AG20443 (cell line): ENCODE data around the gene PSD4.
A peak's percentile ranks its signal among the peaks of the same experiment; 100 is the strongest.

Experiments used
- DNase-seq: peaks from one replicate; pipeline ENCODE4 v3.0.0; 2012; ENCODE audit warnings: low spot score, mixed read lengths

PSD4 gene

DNA sequence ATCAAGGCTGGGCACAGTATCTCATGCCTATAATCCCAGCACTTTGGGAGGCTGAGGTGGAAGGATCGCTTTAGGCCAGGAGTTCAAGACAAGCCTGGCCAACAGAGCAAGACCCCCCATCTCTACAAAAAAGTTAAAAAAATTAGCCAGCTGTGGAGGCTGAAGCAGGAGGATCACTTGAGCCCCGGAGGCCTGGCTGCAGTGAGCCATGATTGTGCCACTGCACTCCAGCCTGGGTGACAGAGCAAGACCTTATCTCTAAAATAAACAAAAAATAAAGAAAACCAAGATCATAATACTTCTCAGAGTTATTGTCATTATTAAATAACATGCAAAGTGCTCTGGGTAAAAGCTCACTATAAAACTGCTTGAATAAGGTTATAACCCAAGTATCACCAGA, 31.5 kb upstream of the PSD4 start:
- no peak for DNase-seq

DNA sequence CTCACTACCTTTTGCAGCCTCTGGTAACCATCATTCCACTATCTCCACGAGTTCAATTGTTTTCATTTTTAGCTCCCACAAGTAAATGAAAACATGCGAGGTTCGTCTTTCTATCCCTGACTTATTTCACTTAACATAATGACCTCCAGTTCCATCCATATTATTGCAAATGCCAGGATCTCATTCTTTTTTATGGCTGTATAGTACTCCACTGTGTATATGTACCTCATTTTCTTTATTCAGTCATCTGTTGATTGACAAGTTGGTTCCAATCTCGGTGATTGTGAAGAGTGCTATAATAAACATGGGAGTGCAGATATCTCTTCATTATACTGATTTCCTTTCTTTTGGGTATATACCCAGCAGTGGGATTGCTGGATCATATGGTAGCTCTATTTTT, 29.5 kb upstream of the PSD4 start:
- no peak for DNase-seq

DNA sequence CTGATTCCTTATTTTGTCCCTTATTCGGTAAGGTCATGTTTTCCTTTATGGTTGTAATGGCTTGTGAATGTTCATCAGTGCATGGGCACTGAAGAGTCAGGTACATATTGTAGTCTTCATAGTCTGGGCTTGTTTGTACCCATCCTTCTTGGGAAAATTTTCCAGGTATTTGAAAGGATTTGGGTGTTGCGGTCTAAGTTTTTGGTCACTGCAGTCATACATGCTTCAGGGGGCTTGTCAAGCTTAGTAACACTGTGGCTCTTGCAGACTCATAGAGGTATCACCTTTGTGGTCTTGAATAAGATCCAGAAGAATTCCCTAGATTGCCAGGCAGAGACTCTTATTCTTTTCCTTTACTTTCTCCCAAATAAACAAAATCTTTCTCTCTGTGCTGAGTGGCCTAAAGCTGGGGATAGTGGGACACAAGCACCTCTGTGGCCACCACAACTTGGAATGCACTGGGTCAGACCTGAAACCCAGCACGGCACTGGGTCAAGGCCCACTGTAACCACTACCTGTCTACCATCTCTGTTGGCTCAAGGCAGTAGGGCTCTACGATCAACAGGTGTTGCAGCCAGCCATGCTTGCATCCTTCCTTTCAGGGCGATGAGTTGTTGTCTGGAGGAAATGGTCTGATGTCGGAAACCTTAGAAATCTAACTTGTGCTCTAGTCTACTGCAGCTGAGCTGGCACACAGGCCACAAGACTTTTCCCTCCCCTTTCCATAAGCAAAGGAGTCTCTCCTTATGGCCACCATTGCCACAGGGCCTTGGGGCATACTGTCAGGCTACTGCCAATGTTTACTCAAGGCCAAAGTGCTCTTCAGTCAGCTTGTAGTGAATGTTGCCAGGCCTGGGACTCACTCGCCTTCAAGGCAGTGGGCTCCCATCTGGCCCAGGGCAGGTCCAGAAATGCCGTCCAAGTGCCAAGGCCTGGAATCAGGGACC, 24.9 kb upstream of the PSD4 start:
- DNase-seq, result no peak

DNA sequence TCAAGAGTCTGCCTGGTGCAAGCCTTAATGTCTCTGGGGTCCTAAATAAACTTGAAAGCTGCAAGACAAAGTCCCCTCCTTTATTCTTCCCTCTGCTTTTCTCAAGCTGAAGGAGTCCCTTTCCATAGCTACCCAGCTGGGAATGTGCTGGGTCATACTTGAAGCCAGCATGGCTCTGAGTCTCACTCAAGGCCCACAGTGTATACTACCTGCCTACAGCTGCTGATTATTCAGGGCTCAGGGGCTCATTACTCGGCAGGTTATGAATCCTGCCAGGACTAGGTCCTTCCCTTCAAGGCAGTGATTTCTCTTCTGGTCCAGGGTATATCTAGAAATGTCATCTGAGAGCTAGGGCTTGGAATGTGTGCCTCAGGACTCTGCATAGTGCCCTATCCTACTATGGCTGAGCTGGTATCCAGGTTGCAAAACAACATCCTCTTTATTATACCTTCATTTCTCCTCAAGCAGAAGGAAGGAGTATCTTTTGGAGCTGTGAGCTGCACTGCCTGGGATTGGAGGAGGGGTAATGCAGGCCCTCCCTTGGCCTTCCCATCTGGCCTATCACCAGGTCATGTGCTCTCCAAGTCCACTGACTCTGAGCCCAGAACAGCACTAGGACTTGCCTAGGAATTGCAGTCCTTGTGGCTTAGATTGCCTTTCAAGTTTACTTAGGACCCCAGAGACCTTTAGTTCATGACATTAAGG, 24.1 kb upstream of the PSD4 start:
- DNase-seq, result no peak

DNA sequence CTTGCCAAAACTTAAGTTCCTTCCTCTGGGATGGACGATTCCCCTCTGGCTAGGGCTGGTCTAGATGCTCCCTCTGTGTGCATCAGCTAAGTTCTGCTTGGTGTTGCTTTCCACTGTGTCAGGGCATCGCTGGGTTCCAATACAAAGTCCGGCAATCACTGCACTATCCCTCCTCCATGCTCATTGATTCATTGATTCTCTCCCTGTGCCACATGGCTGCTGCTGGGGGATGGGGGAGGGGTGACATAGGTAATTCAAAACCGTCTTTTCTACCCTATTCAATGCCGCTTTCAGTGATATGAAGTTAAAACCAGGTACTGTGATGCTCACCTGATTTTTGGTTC, 23.5 kb upstream of the PSD4 start:
- no peak for DNase-seq

DNA sequence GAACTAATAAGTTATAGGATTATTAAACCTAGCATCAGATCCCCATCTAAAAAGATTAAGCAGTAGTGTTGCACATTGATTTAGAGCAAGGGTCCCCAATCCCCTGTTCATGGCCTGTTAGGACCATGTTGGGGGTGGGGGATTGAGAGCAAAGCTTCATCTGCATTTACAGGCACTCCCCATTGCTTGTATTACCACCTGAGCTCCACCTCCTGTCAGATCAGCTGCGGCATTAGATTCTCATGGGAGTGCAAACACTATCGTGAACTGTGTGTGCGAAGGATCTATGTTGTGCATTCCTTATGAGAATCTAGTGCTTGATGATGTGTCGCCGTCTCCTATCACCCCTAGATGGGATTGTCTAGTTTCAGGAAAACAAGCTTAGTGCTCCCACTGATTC, 18.4 kb upstream of the PSD4 start:
- no peak for DNase-seq

DNA sequence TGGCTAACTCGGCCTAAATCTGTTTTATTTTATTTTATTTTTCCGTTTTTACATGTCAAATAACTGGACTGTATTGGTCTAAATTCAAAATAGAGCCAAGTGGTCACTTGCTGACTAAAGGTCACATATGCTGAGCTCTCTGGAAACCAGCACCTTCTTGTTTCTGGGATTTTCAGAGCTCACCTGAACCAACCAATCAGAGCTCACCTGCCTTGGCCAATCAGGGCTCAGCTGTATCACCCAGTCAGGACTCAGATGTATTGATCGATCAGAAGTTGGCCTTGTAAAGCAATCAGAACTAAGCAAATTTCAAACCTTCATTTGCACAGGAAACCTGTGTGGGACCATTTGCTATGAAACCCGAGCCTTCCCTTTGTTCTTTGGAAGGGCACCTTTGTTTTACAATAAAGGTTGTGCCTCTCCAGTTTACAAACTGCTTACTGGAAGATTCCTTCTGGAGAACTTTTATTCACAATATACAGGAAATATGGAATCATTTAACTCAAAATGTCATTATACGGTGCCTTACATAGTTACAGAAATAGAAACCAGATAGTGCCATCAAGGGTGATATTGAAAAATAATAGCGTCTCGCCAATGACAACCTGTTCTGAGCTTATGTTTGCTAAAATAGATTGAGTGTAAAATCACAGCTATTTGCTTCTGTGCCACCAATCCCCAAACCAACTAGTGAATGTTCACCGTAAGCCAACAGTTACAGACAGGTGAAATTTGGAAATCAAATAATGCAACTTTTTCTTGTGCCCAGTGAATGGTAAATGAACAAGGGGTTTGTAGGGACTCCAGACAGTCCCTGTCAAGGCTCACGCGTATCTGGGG, 17.3 kb upstream of the PSD4 start:
- no peak for DNase-seq

DNA sequence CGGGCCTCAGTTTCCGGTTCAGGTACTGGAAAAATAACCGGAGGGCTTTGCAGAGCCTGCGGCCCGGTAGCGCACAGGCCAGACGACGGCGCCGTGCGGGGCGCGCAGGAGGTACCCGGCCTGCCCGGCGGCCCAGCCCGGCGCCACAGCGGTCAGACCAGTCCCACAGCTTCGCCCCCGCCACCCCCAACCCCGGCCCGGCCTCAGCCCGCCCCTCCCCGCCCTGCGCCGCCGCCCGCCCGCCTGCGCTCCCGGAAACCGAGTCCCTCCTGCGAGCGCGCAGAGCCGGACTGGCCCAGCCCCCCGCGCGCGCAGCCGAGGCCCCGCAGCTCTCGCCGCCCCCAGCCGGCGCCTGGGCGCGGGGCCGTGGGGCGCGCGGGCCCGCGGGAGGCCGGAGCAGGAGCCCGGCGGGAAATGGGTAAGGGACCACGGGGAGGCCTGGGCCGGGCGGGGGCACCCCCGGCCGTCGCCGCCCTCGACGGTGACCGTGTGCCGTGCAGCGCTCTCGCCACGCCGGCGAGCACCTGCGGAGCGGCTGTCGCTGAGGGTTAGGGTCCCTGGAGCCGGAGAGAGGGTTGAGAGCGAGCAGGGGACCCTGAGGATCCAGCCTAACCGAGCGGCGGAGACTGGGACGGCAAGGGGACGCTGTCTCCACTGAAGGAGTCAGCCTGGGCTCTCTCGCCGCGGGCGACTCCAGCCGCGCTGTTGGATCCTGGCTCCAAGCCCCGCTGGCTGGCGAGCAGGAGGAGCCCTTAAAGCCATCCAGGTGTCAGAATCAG, 16.5 kb upstream of the PSD4 start:
- DNase-seq, result peak; percentile 68

DNA sequence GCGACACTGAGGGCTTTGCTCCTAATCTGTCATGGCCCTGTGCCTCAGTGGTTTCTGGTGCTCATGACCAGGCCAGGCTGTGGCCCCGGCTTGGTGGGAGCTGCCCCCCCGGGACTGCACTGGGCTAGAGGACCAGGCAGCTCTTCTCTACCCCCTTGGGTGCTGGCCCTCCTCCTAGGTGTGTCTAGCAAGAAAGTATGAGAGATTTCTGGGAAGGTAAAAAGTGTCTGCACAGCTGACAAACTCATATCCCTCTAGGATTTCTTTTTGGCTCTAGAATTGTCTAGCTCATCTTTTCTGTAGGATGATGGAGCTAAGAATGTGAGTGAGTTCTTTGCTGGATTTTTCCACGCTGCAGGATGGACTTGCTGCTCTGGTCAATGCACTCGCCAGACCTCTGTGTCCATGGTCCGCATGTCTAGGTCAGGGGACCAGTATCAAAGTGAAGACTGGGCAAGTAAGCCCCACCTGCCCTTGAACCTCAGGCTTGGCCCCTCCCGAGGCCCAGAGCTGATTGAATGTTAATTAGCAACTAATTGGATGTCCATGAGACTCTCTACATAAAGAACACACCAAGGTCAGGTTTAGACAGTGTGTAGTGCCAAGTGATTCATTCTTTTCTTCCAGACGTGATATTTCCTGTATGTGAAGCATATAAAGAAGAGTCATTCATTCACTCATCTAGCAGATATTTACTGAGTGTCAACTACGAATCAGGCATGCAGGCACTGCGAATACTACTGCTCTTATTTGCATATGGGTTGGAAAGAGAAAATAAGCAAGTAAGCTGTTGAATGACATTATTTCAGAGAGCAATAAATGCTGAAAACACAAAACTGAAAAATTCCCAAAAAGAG, 15.6 kb upstream of the PSD4 start:
- peak; percentile 31 for DNase-seq

DNA sequence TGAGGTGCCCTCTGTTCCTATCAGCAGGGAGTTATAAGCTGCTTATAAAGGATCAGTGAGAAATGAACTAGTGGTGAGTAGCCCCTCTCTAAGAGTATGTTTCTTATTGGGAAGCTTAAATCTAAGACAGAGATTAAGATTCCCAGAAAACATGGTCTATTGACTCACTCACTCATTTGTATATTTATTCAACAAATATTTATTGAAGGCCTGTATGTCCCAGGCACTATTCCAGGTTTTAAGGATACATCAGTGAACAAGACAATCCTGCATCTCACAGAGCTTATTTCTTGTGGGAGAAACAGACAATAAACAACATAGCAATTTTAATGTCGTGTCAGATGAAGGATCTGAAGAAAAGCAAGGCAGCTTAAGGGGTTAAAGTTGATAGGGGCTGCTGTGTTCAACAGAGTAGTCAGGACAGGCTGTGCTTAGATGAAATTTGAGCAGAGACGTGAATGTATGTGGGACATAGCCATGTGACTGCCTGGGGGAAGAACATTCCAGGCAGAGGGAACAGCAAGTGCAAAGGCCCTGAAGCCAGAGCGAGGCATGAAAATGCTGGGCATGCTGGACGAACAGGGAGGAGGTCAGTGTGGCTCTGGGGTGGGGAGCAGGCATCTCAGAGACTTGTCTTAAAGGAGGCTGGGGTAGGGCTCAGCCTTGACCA, 14.8 kb upstream of the PSD4 start:
- no peak for DNase-seq

DNA sequence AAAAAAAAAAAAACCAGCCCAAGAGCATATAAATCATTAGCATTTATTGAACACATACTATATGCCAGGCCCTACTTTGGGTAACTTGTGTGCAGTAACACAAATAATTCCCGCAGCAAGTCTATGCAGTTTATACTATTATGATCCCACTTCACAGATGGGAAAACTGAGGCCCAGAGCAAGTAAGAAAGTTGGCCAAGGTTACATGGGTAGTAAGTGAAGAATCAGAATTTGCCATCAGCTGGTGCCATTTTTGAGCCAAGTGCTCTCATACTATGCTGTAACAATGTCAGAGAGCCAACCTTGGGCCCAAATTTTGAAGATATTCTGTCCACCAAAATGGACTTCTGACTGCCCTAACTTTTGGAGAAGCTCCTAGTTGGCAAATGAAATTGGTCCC, 13.5 kb upstream of the PSD4 start:
- DNase-seq, result no peak

DNA sequence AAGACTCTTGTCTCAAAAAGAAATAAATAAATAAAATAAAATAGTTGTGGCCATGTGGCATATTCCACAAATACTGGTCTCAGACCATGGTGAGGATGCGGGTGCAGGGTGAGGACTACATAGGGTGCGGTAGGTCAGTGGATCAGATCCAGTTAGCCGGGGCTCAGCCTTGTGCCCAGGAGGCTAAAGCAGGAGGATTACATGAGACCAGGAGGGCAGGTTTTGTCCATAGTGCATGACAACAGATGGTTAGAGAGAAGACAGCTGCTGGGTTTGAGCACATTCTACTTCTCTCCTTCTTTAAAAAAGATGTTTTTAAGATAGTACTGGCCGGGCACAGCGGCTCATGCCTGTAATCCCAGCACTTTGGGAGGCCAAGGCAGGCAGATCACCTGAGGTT, 12.8 kb upstream of the PSD4 start:
- no peak for DNase-seq

DNA sequence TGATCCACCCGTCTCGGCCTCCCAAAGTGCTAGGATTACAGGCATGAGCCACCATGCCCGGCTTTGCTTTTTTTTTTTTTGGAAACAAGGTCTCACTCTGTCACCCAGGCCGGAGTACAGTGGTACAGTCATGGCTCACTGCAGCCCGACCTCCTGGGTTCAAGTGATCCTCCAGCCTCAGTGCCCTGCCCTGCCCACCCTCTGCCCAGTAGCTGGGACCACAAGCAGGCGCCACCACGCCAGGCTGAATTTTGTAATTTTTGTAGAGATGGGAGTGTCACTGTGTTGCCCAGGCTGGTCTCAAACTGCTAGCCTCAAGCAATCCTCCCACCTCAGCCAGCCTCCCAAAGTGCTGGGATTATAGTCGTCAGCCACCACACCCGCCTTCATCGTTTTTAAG, 11.6 kb upstream of the PSD4 start:
- DNase-seq, result no peak

DNA sequence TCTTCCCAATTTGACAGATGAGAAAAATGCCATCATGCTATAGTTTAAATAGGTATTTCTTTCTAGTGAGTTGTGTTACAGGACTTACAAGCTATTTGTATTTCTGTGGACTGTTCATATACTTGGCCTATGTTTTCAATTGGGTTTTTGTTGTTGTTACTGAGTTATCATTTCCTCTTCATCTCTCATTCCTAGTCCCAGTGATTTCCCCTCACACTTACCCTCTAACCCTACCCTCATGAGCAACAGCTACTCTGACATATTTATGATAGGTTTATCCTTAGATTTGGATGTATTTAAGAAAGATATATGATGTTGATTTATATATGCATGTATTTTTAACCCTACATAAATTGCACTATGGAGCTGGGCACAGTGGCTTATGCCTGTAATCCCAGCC, 10.9 kb upstream of the PSD4 start:
- no peak for DNase-seq

DNA sequence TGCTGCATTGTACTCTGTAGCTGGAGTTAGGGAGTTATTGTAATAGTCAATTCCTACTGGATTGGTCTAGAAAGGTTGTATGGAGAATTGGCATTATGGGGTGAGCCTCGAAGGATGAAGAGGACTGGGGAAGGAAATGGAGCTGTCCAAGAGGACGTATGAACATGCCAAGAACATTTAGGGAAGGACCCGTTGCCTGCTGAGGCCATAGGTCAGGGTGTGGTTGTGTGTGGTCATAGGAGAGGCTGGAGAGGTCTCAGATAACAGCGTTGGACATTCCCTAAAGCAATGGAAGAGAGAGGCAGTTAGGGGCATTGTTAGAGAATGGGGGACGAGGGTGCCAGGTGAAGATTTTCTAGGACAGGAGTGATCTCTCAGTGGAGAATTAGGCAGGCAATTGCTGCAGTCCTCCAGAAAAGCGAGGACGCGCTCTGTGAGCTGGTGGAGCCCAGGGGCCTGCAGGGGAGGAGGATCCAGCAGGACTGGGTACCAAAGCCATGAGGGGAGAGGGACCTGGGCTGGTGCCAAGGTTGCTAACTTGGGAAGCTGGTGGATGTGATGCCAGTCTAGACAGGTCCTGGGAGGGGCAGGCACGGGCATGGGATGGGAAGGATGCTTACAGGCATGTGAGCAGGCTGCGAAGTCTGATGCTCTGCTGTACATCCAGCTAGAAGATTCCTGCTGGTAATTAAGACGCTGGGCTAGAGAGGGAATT, 9.4 kb upstream of the PSD4 start:
- peak; percentile 2 for DNase-seq

DNA sequence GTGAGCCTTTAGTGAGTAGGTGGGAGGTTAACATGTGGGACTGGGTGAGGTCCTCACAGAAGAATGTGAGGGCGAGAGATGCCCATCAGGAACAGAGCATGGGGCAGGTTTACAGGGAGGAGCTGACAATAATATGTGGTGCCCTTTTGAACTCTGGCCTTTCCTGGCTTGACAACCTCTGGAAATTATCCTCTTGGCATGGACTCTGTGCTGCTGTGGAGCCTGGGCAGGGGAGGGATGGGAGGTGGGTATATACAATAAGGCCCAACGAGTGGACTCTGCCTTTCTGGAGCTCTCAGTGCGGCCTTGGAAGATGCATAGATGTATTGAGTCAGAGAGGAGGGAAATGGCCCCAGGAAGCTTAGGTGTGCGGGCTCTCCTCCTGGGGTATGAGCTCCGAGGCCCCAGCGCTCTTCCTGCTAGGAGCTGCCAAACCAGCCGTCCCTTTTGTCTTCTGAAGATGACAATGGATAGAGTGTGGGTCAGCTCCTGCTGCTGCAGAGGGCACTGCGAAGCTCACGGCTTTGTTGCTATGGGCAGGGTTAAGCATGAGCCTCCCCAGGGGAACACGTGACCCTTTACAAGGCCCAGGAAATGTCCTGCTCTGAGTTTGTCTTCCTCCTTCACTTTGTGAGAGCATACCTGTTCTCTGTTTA, 8.7 kb upstream of the PSD4 start:
- no peak for DNase-seq

DNA sequence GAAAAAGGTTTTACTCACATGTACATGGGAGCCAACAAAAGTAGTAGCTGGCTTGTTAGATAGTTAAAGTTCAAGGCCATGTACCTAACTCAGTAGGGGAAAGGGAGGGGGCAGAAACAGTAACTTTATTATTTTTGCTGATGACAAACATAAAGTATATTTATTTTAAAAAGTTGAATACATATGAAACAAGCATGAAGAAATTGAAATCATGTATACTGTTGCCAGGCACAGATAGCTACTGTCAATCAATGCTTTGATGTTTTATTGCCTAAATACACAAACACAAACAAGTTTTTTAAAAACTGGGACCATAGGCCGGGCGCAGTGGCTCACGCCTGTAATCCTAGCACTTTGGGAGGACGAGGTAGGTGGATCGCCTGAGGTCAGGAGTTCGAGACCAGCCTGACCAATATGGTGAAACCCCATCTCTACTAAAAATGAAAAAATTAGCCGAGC, 7.6 kb upstream of the PSD4 start:
- DNase-seq, result no peak

DNA sequence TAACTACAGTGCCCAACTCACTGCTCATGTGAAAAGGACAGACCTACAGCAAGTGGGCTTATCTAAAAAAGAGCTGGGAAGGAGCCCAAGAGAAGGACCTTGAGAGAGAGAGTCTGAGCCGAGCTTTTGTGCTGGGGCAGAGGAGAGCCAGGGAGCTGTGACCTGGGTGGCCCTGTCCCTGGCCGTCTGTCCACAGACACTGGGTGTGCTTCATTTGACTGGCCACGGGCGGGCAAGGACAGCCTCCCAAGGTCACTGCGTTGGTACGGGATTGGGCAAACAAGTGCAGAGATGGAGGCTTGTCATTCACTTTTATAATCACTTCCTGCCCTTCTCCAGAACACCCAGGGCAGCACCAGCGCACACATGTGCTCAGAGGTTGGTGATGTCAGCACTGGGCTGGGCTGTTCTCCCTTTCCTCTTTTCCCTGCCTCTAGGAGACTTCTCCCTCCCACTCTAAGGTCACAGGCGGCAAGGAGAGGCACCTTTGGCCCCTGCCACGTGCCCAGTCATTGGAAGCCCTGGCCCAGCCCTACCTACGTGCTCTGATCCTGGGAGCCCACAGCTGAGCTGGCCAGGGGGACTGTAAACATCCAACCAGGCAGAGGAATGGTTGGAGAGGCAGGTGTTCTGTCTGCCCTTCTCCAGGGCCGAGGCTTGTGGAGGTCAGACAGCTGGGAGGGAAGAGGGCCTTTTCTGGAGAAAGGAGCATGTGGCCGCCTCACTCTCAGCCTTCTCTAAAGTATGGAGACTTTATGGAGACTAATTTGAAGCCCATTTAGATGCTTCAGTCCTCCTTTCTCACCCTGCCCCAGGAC, 6.4 kb upstream of the PSD4 start:
- DNase-seq, result peak; percentile 56
